IMR-90 (cell line): ENCODE measurements around the gene HOXD13. TPM values are rescaled to one million over a fixed set of nuclear protein-coding genes. Genes with fewer than 3 reads are reported as not detected.

Experiments
- polyA plus RNA-seq, 3 experiments: library from polyadenylated mRNA; depleted of rRNA; stranded (reverse); fragments of >200 nt; gene quantifications; 2 replicates each; pipeline ENCODE4 v1.2.3, GENCODE V29; 2012; ENCODE audit warnings: low replicate concordance in 1 of 3
- total RNA-seq: library from RNA; depleted of rRNA; stranded (reverse); fragments of >200 nt; gene quantifications from 2 replicates; pipeline ENCODE4 v1.2.3, GENCODE V29; 2012
- TF ChIP-seq, protein P1 (sequence below): fragments of 150-350 bp; IDR thresholded peaks from 2 replicates; pipeline ENCODE4 v1.6.1; 2016; ENCODE audit warnings: low read depth, mild to moderate bottlenecking, low read length, moderate library complexity, borderline replicate concordance

Gene HOXD13
- total and polyA plus RNA-seq, 2 of the 4 experiments (the other 2 are of a cell fraction): not detected

DNA sequence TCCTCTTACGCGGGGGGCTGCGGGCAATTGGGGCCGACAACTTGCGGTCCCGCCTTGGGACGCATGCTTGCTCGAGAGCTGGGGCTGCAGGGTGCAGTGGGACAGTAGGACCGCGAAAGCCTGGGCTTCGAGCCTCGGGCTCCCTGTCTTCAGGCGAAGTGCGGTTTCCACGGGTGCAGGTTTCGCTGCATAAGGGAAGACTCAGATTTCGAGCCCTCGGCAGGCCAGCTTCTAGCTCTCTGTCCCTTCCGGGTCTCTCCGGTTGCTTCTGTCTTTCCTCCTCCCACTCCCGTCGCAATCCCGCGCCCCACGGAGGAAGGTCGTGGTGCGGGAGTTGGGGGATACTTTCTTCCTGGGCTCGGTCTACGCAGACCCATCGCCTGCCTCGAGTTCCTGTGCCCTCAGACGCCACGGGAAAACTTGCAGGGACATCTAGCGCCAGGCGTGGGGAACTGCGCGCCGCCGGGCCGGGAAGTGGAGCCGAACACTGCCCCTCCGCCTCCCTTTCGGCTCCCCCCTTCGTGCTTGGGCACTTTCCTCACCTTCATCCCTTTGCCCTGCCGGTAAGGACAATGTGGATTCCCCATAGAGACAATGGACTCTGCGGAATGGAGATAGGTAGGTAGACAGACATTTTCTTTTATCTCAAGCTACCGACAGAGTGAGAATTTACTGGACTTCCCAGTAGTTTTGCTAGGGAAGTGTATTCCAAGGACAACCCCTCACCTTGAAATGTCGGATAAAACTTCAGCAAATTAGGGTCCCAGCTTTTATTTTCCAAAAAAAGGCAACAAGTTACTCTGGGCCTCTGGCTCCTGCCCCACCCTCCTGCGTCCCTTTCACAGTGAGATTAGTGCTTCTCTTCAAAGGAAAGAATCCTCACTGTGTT, 4.2 kb upstream of the HOXD13 start (continued):
- TF ChIP-seq, protein P1, sequence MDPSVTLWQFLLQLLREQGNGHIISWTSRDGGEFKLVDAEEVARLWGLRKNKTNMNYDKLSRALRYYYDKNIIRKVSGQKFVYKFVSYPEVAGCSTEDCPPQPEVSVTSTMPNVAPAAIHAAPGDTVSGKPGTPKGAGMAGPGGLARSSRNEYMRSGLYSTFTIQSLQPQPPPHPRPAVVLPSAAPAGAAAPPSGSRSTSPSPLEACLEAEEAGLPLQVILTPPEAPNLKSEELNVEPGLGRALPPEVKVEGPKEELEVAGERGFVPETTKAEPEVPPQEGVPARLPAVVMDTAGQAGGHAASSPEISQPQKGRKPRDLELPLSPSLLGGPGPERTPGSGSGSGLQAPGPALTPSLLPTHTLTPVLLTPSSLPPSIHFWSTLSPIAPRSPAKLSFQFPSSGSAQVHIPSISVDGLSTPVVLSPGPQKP: no peak
